HG03045 (cell line): Measurements from ENCODE around the gene HOXC11.

Experiments
- ATAC-seq: cut with Tn5 transposase; IDR thresholded peaks from one replicate; pipeline ENCODE4 v1.9.1; 2021; ENCODE audit warnings: mild to moderate bottlenecking, moderate library complexity; ENCODE audit not compliant: unreplicated experiment

The HOXC11 gene

DNA sequence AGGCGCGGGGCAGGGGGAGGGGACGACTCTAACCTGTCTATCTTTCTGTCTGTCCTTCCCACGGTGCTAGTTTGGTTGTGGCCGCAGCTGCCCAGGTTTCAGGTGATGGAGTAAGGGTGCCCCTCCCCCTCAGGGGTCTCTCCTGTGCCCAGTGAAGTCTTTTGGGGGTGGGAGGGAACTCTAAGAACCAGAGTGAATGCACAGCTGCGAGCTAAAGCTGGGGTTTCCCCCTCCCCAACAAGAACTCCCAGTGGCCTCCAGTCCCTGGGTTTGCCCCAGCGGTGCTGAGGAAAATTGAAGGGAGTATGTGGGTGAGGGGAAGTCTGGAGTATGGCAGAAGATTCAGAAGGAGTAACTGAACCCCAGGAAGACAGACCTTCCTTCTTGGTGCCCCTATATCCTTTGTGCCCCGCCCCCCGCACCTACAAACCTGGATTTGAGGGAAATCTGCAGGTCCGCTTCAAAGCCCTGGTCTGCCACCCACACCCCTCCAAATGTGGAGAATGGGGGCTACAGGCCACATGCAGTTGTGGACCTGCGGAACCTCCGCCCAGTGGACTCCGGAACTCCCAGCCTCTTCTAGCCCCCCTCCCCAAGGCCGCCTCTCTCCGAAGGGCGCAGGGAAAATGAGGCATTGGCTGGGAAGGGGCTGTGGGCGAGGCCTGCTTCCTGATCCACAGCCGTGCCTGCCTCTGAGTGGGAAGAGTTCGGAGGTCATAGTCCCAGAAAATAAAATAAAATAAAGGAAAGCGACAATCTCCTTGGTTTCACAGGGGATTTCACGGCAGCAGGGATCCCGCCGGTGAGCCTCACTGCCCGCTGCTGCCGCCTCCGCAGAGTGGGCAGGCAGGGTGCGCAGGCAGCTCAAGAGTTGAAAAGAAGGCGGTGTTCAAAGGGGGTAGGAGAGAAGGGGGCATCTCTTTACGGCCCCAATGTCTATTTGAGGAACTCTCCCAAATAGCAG lies 23.6 kb downstream of the HOXC11 start:
- ATAC-seq, result no peak

- ATAC-seq, result no peak
Measured at GRCh38 chr12:53997204-53998109, 24.5 kb downstream of the HOXC11 start.

DNA sequence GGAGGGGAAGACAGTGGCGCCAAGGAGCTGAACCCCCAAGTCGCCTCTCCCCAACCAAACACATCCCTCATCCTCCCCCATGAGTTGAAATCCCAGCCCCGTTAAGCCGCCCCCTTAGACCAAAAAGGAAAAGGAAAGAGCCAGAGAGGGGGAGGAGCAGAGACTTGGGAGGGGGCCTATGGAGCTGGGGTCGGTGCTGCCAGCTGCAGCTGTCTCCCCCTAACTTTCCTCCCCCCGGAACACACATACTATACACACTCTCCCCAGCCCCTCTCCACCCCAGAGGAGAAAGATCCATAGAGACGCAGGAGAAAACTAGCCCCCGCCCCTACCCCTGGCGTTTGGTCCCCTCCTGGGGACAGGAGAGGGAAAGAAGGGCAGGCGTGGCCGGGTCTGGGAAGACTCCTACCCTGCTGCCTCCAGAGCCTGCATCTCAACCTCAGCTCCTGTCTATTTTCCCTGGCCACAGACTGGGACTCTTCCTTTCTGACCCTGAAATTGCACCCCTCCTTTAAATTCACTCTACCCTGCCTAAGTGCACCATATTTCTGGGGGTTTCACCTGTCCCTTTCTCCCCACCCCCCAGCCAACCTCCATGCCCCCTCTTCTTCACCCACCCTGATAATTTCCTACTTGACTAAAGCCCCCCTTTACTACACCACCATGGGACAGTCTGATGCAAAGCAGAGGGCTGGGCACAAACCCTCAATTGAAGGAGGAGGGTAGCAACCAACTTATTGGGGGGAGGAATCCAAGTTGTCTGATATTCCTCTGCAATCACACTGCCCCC lies 25.4 kb downstream of the HOXC11 start:
- no peak for ATAC-seq

DNA sequence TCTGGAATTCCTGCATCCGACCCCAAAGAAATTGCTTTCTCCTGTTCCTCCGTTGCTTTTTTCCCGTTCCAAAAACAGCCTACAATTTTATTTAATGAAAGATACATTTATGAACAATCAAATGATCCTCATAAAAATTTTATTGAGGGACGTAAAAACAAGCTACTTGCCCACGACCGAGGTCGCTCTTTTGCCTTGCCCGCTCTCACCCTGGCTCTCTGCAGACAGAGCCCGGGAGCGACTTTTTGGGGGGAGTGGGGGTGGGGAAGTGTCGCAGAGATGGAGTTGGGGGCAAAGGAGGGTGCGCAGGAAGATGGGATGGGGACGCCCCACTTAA lies 25.9 kb downstream of the HOXC11 start:
- no peak for ATAC-seq

- ATAC-seq, result no peak
Measured at GRCh38 chr12:53999559-54000115, 26.7 kb downstream of the HOXC11 start.

- ATAC-seq, result no peak
Measured at GRCh38 chr12:54000116-54001114, 27.5 kb downstream of the HOXC11 start, which contains the start of gene HOXC9. Gene HOXC9, plus strand, starts transcription at chr12:54000161. Its CDS starts 28 bp downstream, at chr12:54000189.

DNA sequence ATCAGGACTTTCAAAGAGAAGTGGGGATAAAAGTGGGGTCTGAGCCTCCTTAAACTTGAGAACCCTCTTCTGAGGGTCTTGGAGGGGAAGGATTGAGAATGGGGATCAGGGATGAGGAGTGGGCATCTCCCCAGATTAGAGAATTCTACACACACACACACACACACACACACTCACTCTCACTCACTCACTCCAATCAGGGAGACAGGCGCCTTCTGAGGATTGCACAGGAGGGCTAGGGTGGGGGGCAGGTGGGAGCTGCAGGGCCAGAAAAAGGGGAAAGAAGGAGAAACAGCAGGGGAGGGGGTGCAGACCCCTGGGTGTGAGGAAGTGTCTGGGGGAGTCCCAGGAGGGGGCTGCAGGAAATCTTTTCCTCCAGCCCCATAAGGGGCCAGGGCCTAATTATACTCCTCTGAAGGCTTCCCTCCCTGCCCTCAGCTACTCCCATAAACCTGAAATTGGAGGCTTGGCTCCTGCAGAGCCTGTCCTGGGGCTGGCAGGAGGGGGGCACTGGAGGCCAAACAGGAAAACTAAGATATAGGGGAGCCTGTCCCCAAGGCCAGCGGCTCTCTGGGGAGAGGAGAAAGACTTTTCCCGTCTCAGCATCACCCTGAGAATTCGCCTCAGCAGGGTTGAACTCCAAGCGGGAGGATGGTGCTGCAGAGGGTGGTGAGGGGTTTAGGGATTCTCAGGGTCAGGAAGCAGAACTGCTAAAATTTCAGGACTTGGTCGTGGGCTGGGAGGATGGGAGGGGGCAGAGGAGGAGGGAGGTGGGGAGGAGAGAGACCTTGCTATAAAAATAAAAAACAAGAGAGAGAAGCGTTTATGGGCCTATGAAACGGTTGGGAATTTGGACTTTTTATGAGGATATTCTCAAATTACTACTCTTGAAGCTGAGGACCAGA lies 28.6 kb downstream of the HOXC11 start:
- ATAC-seq, result no peak

- no peak for ATAC-seq
Measured at GRCh38 chr12:54002278-54002914, 29.5 kb downstream of the HOXC11 start.

DNA sequence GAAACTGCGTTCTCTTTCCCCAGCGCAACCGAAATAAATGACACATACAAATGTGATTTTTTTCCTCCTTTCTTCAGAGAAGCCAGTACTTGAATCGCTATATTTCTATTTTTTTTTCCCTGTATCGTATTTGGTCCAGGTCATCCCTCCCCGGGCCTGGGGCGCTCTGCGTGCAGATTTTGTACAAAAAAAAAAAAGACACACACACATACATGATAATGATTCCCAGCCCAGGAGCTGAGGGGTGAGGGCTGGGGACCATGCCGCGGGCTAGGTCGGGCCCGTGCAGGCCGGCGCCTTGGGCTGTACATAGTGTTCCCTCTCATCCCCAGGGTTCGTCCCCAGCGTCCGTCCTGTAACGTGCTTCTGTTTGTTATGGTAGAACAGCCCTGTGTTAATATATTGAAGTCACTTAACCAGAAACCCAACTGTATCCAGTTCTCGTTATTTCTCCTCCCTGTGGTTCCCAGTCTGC lies 30.0 kb downstream of the HOXC11 start:
- no peak for ATAC-seq

DNA sequence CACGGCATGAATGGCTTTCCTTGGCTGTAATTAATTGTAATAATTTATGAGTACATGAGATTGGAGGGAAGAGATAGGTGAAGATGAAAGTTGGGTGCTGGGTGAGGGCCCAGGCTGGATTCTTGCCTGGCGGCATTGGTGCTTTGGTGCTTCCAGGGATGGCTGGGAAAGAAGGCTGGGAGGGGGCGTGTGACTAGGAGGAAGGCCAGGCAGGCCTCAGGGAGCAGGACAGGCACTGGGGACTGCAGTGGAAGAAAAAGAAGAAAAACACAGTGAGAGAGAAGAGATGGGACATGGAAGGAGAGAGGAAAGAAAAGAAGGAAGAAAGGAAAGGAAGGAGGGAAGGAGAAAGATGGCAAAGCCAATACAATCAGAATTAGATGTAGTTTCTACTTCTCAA lies 30.7 kb downstream of the HOXC11 start:
- ATAC-seq, result no peak

GRCh38 chr12:54004063-54004840 lies 31.3 kb downstream of the HOXC11 start:
- ATAC-seq, result no peak

GRCh38 chr12:54004841-54005530 lies 32.1 kb downstream of the HOXC11 start:
- ATAC-seq, result no peak

- no peak for ATAC-seq
Measured at GRCh38 chr12:54005531-54005852, 32.6 kb downstream of the HOXC11 start.

- no peak for ATAC-seq
Measured at GRCh38 chr12:54005853-54006558, 33.1 kb downstream of the HOXC11 start.

- no peak for ATAC-seq
Measured at GRCh38 chr12:54006559-54007220, 33.8 kb downstream of the HOXC11 start.
